Naive B cell (primary cell): ENCODE results near the gene KRTAP4-7. TPM values are rescaled to one million over a fixed set of nuclear protein-coding genes. Genes with fewer than 3 reads are reported as not detected.
"Not testable (repeated sequence)": the region's sequence is repeated elsewhere in the genome, so short reads cannot be mapped to it uniquely, and the experiment has no call there.

ENCODE experiments used
- ATAC-seq, 2 donors: fragments of 150-1000 bp; cut with Tn5 transposase; 2 replicates each; pipeline ENCODE4 v1.10.0; 2021; ENCODE audit warnings: low read depth in 2 of 2, mild to moderate bottlenecking in 2 of 2, moderate library complexity in 2 of 2
- DNase-seq: peaks from one replicate; pipeline ENCODE4 v3.0.0; 2022
- H3K27ac Mint-ChIP-seq, 6 donors: one replicate each; pipeline ENCODE4 v1.8.0; 2020 to 2022; ENCODE audit warnings: mild to moderate bottlenecking in 6 of 6, mixed read lengths in 6 of 6, moderate library complexity in 5 of 6, inconsistent platforms in 2 of 6
- H3K27me3 Mint-ChIP-seq, 3 donors: one replicate each; pipeline ENCODE4 v1.8.0; 2021 to 2022; ENCODE audit warnings: mixed read lengths in 3 of 3, mild to moderate bottlenecking in 1 of 3
- H3K36me3 Mint-ChIP-seq, 2 donors: one replicate each; pipeline ENCODE4 v1.8.0; 2020 to 2022; ENCODE audit warnings: mixed read lengths in 2 of 2, inconsistent platforms in 1 of 2, mild to moderate bottlenecking in 1 of 2
- H3K4me1 Mint-ChIP-seq, 3 donors: one replicate each; pipeline ENCODE4 v1.8.0; 2020 to 2022; ENCODE audit warnings: mixed read lengths in 3 of 3, inconsistent platforms in 1 of 3, mild to moderate bottlenecking in 1 of 3, moderate library complexity in 1 of 3
- H3K4me3 Mint-ChIP-seq, 8 donors: one replicate each; pipeline ENCODE4 v1.8.0; 2020 to 2022; ENCODE audit warnings: mild to moderate bottlenecking in 8 of 8, mixed read lengths in 8 of 8, moderate library complexity in 8 of 8, inconsistent platforms in 2 of 8
- H3K9me3 Mint-ChIP-seq, 7 donors: one replicate each; pipeline ENCODE4 v1.8.0; 2020 to 2022; ENCODE audit warnings: mixed read lengths in 7 of 7, mild to moderate bottlenecking in 5 of 7, inconsistent platforms in 2 of 7, moderate library complexity in 1 of 7
- polyA plus RNA-seq, 6 donors: library from polyadenylated mRNA; unstranded; fragments of 300-500 nt; fragmentation: Illumina TruSeq; gene quantifications; one replicate each; pipeline ENCODE4 v1.2.3, GENCODE V29; 2021; ENCODE audit warnings: low read depth in 6 of 6

The KRTAP4-7 gene
- polyA plus RNA-seq, 6 donors from 2014 or later, result not detected

GRCh38 chr17:41057547-41057946 lies 26.4 kb upstream of the KRTAP4-7 start:
- peaks cover 0 to 5% (median 0%) of the 10 kb centered on the region in 3 donors for H3K4me1 Mint-ChIP-seq
- no peak overlapping the region for H3K27ac Mint-ChIP-seq
- H3K9me3 Mint-ChIP-seq, result peaks cover 0 to 10% (median 4%) of the 10 kb centered on the region in 7 donors
- peaks cover 39 to 53% (median 41%) of the 10 kb centered on the region in 3 donors for H3K27me3 Mint-ChIP-seq
- no peak overlapping the region for H3K4me3 Mint-ChIP-seq
- DNase-seq, result no peak
- H3K36me3 Mint-ChIP-seq, result peaks cover 0 to 14% of the 10 kb centered on the region in 2 donors
- no peak for ATAC-seq

- Mint-ChIP-seq H3K9me3 (peaks cover 0 to 9% (median 4%) of the 10 kb centered on the region in 7 donors), H3K36me3 (peaks cover 0 to 14% of the 10 kb centered on the region in 2 donors), H3K4me1 (peaks cover 0 to 5% (median 0%) of the 10 kb centered on the region in 3 donors), H3K27ac (no peak overlapping the region), H3K4me3 (no peak overlapping the region), H3K27me3 (peaks cover 39 to 53% (median 40%) of the 10 kb centered on the region in 3 donors)
- DNase-seq, result no peak
- no peak for ATAC-seq
These were observed 25.2 kb upstream of the KRTAP4-7 start for GRCh38 chr17:41058741-41059140.

GRCh38 chr17:41059276-41060051 lies 24.5 kb upstream of the KRTAP4-7 start:
- ATAC-seq, H3K27ac Mint-ChIP-seq, H3K9me3 Mint-ChIP-seq, H3K4me1 Mint-ChIP-seq, DNase-seq: not testable (repeated sequence)
- H3K36me3 Mint-ChIP-seq, result peaks cover 0 to 14% of the 10 kb centered on the region in 2 donors
- peak overlapping the region in 1 of 8 donors; percentile 29 for H3K4me3 Mint-ChIP-seq
- peaks cover 39 to 48% (median 46%) of the 10 kb centered on the region in 3 donors for H3K27me3 Mint-ChIP-seq

- H3K27ac Mint-ChIP-seq, result peak within 1 kb of the TSS in 2 of 6 donors; percentile 3 to 29
- peaks cover 0 to 5% (median 0%) of the 10 kb centered on the region in 3 donors for H3K4me1 Mint-ChIP-seq
- ATAC-seq (no peak), DNase-seq (no peak)
- H3K36me3 Mint-ChIP-seq, result peaks cover 0 to 14% of the 10 kb centered on the region in 2 donors
- peak within 1 kb of the TSS in 1 of 8 donors; percentile 29 for H3K4me3 Mint-ChIP-seq
- H3K9me3 Mint-ChIP-seq, result peaks cover 0 to 9% (median 4%) of the 10 kb centered on the region in 7 donors
- peaks cover 39 to 47% (median 46%) of the 10 kb centered on the region in 3 donors for H3K27me3 Mint-ChIP-seq
These were observed 23.8 kb upstream of the KRTAP4-7 start, which contains the start of gene KRTAP2-3 for GRCh38 chr17:41060052-41060604. TSS of gene KRTAP2-3 (minus strand) at chr17:41060114. CDS start at chr17:41060050, 64 bp downstream.

- peaks cover 0 to 5% (median 0%) of the 10 kb centered on the region in 3 donors for H3K4me1 Mint-ChIP-seq
- ATAC-seq, result no peak
- H3K27me3 Mint-ChIP-seq, result peaks cover 39 to 47% (median 46%) of the 10 kb centered on the region in 3 donors
- peaks cover 0 to 9% (median 4%) of the 10 kb centered on the region in 7 donors for H3K9me3 Mint-ChIP-seq
- no peak overlapping the region for H3K27ac Mint-ChIP-seq
- no peak overlapping the region for H3K4me3 Mint-ChIP-seq
- peaks cover 0 to 14% of the 10 kb centered on the region in 2 donors for H3K36me3 Mint-ChIP-seq
- no peak for DNase-seq
These were observed 22.0 kb upstream of the KRTAP4-7 start for GRCh38 chr17:41061964-41062363.

GRCh38 chr17:41063449-41063848 lies 20.5 kb upstream of the KRTAP4-7 start:
- no peak for ATAC-seq
- no peak overlapping the region for H3K27ac Mint-ChIP-seq
- H3K4me3 Mint-ChIP-seq, result no peak overlapping the region
- peaks cover 0 to 5% (median 0%) of the 10 kb centered on the region in 3 donors for H3K4me1 Mint-ChIP-seq
- peaks cover 29 to 39% (median 35%) of the 10 kb centered on the region in 3 donors for H3K27me3 Mint-ChIP-seq
- peaks cover 0 to 3% (median 0%) of the 10 kb centered on the region in 7 donors for H3K9me3 Mint-ChIP-seq
- DNase-seq, result no peak
- H3K36me3 Mint-ChIP-seq, result peaks cover 0 to 6% of the 10 kb centered on the region in 2 donors

GRCh38 chr17:41064301-41064700 lies 19.6 kb upstream of the KRTAP4-7 start:
- Mint-ChIP-seq H3K9me3 (peaks cover 0 to 5% (median 0%) of the 10 kb centered on the region in 7 donors), H3K4me1 (peaks cover 0 to 3% (median 0%) of the 10 kb centered on the region in 3 donors)

GRCh38 chr17:41065016-41065689 lies 18.8 kb upstream of the KRTAP4-7 start:
- H3K4me3 Mint-ChIP-seq, DNase-seq, H3K36me3 Mint-ChIP-seq, H3K4me1 Mint-ChIP-seq, ATAC-seq, H3K27ac Mint-ChIP-seq, H3K9me3 Mint-ChIP-seq: not testable (repeated sequence)
- H3K27me3 Mint-ChIP-seq, result peaks cover 17 to 30% (median 19%) of the 10 kb centered on the region in 3 donors

More at GRCh38 chr17:41064301-41064700, 19.6 kb upstream of the KRTAP4-7 start:
- Mint-ChIP-seq H3K36me3 (peaks cover 0 to 3% of the 10 kb centered on the region in 2 donors), H3K27me3 (peaks cover 23 to 35% (median 27%) of the 10 kb centered on the region in 3 donors), H3K4me3 (no peak overlapping the region), H3K27ac (peak overlapping the region in 2 of 6 donors; percentile 1 to 51)
- ATAC-seq (no peak), DNase-seq (no peak)

- no peak within 1 kb of the TSS for H3K27ac Mint-ChIP-seq
These were observed 17.9 kb upstream of the KRTAP4-7 start, which contains the start of gene KRTAP2-4 for GRCh38 chr17:41065829-41066624. TSS of gene KRTAP2-4 (minus strand) at chr17:41065879. CDS start at chr17:41065845, 34 bp downstream.

GRCh38 chr17:41067281-41067680 lies 16.7 kb upstream of the KRTAP4-7 start:
- H3K36me3 Mint-ChIP-seq, result no peaks in the 10 kb centered on the region
- peak overlapping the region in 1 of 8 donors; percentile 16 for H3K4me3 Mint-ChIP-seq
- ATAC-seq (no peak), DNase-seq (no peak)
- H3K27ac Mint-ChIP-seq, result peak overlapping the region in 1 of 6 donors; percentile 35
- no peaks in the 10 kb centered on the region for H3K4me1 Mint-ChIP-seq
- H3K9me3 Mint-ChIP-seq, result peaks cover 0 to 5% (median 0%) of the 10 kb centered on the region in 7 donors
- H3K27me3 Mint-ChIP-seq, result peaks cover 3 to 10% (median 5%) of the 10 kb centered on the region in 3 donors

More at GRCh38 chr17:41065829-41066624, 17.9 kb upstream of the KRTAP4-7 start, which contains the start of gene KRTAP2-4:
- Mint-ChIP-seq H3K36me3 (no peaks in the 10 kb centered on the region), H3K4me3 (no peak within 1 kb of the TSS), H3K27me3 (peaks cover 9 to 21% (median 10%) of the 10 kb centered on the region in 3 donors), H3K9me3 (peaks cover 0 to 5% (median 0%) of the 10 kb centered on the region in 7 donors), H3K4me1 (no peaks in the 10 kb centered on the region)
- DNase-seq (no peak), ATAC-seq (no peak)

- DNase-seq, result no peak
- H3K36me3 Mint-ChIP-seq, result no peaks in the 10 kb centered on the region
- no peak for ATAC-seq
- H3K4me1 Mint-ChIP-seq, result no peaks in the 10 kb centered on the region
- H3K27me3 Mint-ChIP-seq, result peaks cover 2 to 7% (median 3%) of the 10 kb centered on the region in 3 donors
- H3K4me3 Mint-ChIP-seq, result no peak overlapping the region
- peak overlapping the region in 1 of 6 donors; percentile 44 for H3K27ac Mint-ChIP-seq
- H3K9me3 Mint-ChIP-seq, result peaks cover 0 to 5% (median 0%) of the 10 kb centered on the region in 7 donors
These were observed 14.9 kb upstream of the KRTAP4-7 start for GRCh38 chr17:41069031-41069430.
